ENCODE results near the gene MARCHF11. TPM values are rescaled to one million over a fixed set of nuclear protein-coding genes. Genes with fewer than 3 reads are reported as not detected.

MARCHF11 gene
- total RNA-seq, 6 donors from 2014 or later = not detected

- H3K27ac ChIP-seq = no peak overlapping the region
- 88 to 91% methylated on average over 4 of the region's 4 CpGs for WGBS, 2 donors
- H3K36me3 ChIP-seq = no peaks in the 10 kb centered on the region
Observed at GRCh38 chr5:16033187-16033925, 146.2 kb downstream of the MARCHF11 start.

DNA sequence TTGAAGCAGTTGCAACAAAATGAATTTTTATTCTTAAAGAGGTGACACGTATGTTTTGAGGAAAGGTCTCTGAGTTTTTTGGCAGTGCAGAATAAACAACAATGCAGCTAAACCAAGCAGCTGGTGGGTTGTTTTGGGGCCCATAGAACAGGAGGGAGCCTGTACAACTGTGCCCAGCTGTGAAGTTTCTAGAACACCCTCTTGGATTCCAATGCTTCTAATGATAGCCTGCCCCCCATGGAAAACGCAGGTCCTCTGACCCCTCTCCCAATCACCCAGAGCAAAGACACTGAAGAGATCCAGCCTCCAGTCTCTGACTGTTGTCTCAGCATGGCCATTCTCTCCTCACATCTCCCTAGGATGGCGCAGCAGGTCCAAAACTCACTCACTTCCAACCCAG is 150.9 kb downstream of the MARCHF11 start:
- DNase-seq = no peak
- Histone ChIP-seq H3K4me1 (no peaks in the 10 kb centered on the region), H3K4me3 (no peak overlapping the region), H3K9me3 (no peaks in the 10 kb centered on the region), H3K27ac (no peak overlapping the region), H3K27me3 (no peaks in the 10 kb centered on the region), H3K36me3 (no peaks in the 10 kb centered on the region)
- no peak for ATAC-seq (ENCODE audit: low FRiP score in 2 of 2)
- no peak for TF ChIP-seq POLR2AphosphoS5 (IDR thresholded peaks at IDR 0.05)
- TF ChIP-seq POLR2A (IDR thresholded peaks at IDR 0.05) = no peak
- TF ChIP-seq EP300 (IDR thresholded peaks at IDR 0.05) = no peak
- TF ChIP-seq CTCF (IDR thresholded peaks at IDR 0.05) = no peak
- 65 to 81% methylated on average over 3 of the region's 3 CpGs for WGBS, 2 donors

More at GRCh38 chr5:16033187-16033925, 146.2 kb downstream of the MARCHF11 start:
- H3K4me3 ChIP-seq = no peak overlapping the region
- no peaks in the 10 kb centered on the region for H3K4me1 ChIP-seq
- TF ChIP-seq POLR2A (IDR thresholded peaks at IDR 0.05) = no peak
- no peak for TF ChIP-seq POLR2AphosphoS5 (IDR thresholded peaks at IDR 0.05)
- no peak for TF ChIP-seq EP300 (IDR thresholded peaks at IDR 0.05)
- no peak for TF ChIP-seq CTCF (IDR thresholded peaks at IDR 0.05)
- no peak for ATAC-seq (ENCODE audit: low FRiP score in 2 of 2)
- no peaks in the 10 kb centered on the region for H3K27me3 ChIP-seq
- H3K9me3 ChIP-seq = no peaks in the 10 kb centered on the region
- DNase-seq = no peak

DNA sequence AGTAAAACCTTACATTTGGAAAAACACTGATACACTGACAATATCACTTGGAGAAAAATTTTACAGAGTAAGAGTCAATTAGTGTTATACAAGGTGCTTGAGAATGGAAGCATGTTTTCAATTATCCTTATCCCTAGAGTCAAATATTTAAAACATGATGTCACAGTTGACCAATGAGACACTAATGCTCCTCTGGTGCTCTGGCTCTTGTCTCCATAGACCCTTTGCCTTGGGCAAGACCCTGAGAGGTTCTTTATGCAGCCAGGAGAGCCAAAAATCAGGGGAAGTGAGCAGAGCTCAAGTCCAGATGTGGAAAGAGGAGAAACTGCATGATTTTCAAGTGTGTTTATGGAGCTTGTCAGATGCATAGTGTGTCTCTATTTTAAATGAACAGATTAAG is 153.9 kb downstream of the MARCHF11 start:
- no peak for TF ChIP-seq POLR2A (IDR thresholded peaks at IDR 0.05)
- TF ChIP-seq EP300 (IDR thresholded peaks at IDR 0.05) = no peak
- no peak for TF ChIP-seq CTCF (IDR thresholded peaks at IDR 0.05)
- no peak for TF ChIP-seq POLR2AphosphoS5 (IDR thresholded peaks at IDR 0.05)
- Histone ChIP-seq H3K4me3 (no peak overlapping the region), H3K4me1 (no peaks in the 10 kb centered on the region), H3K36me3 (no peaks in the 10 kb centered on the region), H3K27ac (no peak overlapping the region), H3K27me3 (no peaks in the 10 kb centered on the region), H3K9me3 (no peaks in the 10 kb centered on the region)
- DNase-seq = no peak
- no peak for ATAC-seq (ENCODE audit: low FRiP score in 2 of 2)

- no peak overlapping the region for H3K4me3 ChIP-seq
- DNase-seq (no peak), ATAC-seq (ENCODE audit: low FRiP score in 2 of 2) (no peak)
- no peaks in the 10 kb centered on the region for H3K4me1 ChIP-seq
- no peaks in the 10 kb centered on the region for H3K9me3 ChIP-seq
- no peaks in the 10 kb centered on the region for H3K27me3 ChIP-seq
- TF ChIP-seq POLR2AphosphoS5 (IDR thresholded peaks at IDR 0.05) = no peak
- no peaks in the 10 kb centered on the region for H3K36me3 ChIP-seq
- H3K27ac ChIP-seq = no peak overlapping the region
- 67 to 78% methylated on average over 3 of the region's 3 CpGs for WGBS, 2 donors
Observed at GRCh38 chr5:16018970-16019369, 160.6 kb downstream of the MARCHF11 start.

- ATAC-seq (ENCODE audit: low FRiP score in 2 of 2) (no peak), DNase-seq (no peak)
- Histone ChIP-seq H3K27ac (no peak overlapping the region), H3K9me3 (no peaks in the 10 kb centered on the region), H3K4me3 (no peak overlapping the region), H3K36me3 (no peaks in the 10 kb centered on the region), H3K4me1 (no peaks in the 10 kb centered on the region), H3K27me3 (no peaks in the 10 kb centered on the region)
- TF ChIP-seq CTCF (IDR thresholded peaks at IDR 0.05) (no peak), POLR2AphosphoS5 (IDR thresholded peaks at IDR 0.05) (no peak), POLR2A (IDR thresholded peaks at IDR 0.05) (no peak), EP300 (IDR thresholded peaks at IDR 0.05) (no peak)
- WGBS, 2 donors = 62 to 63% methylated on average over 2 of the region's 2 CpGs
Observed at GRCh38 chr5:16017720-16018119, 161.9 kb downstream of the MARCHF11 start.

Small RNA genes lying within 50 kb of the gene (small RNA-seq; reads per million reads assigned to genes)
- gene RNA5SP178 = 0 to 0.22 (median 0.10) reads per million in 4 donors

All from upper lobe of left lung (tissue), 6 donors.